ENCODE results near the gene HIRA. TPM values are rescaled to one million over a fixed set of nuclear protein-coding genes. Genes with fewer than 3 reads are reported as not detected.
"Not testable (repeated sequence)": the region's sequence is repeated elsewhere in the genome, so short reads cannot be mapped to it uniquely, and the experiment has no call there.

The HIRA gene
- total RNA-seq, 4 donors from 2014 or later = 18.8 to 31.6 (median 24.7) TPM

- Histone ChIP-seq H3K36me3 (peaks cover 0 to 100% (median 2%) of the 10 kb centered on the region in 3 donors), H3K4me1 (no peaks in the 10 kb centered on the region), H3K27me3 (no peaks in the 10 kb centered on the region), H3K9me3 (peaks cover 0 to 70% (median 18%) of the 10 kb centered on the region in 4 donors), H3K4me3 (no peak overlapping the region), H3K27ac (no peak overlapping the region)
- no peak for DNase-seq (ENCODE audit: low spot score in 2 of 2)
- WGBS, 2 donors = 93 to 96% methylated on average over 7 of the region's 7 CpGs
- TF ChIP-seq CTCF (IDR thresholded peaks at IDR 0.05) (no peak), POLR2A (IDR thresholded peaks at IDR 0.05) (no peak), EP300 (IDR thresholded peaks at IDR 0.05) (no peak)
Observed at GRCh38 chr22:19336133-19337075, 95.1 kb downstream of the HIRA start.

GRCh38 chr22:19331975-19332374, 99.6 kb downstream of the HIRA start:
- DNase-seq (ENCODE audit: low spot score in 2 of 2) = no peak
- H3K36me3 ChIP-seq = peaks cover 2 to 98% (median 22%) of the 10 kb centered on the region in 3 donors
- TF ChIP-seq POLR2A (IDR thresholded peaks at IDR 0.05) = no peak
- no peak for TF ChIP-seq EP300 (IDR thresholded peaks at IDR 0.05)
- TF ChIP-seq CTCF (IDR thresholded peaks at IDR 0.05) = no peak
- no peaks in the 10 kb centered on the region for H3K4me1 ChIP-seq
- no peaks in the 10 kb centered on the region for H3K27me3 ChIP-seq
- H3K9me3 ChIP-seq = peaks cover 0 to 48% (median 11%) of the 10 kb centered on the region in 4 donors
- WGBS, 2 donors = 97 to 99% methylated on average over 5 of the region's 5 CpGs
- H3K4me3 ChIP-seq = no peak overlapping the region
- no peak overlapping the region for H3K27ac ChIP-seq

- Histone ChIP-seq H3K27ac (no peak overlapping the region), H3K9me3 (peaks cover 0 to 48% (median 9%) of the 10 kb centered on the region in 4 donors), H3K36me3 (peaks cover 2 to 93% (median 22%) of the 10 kb centered on the region in 3 donors), H3K27me3 (no peaks in the 10 kb centered on the region), H3K4me1 (no peaks in the 10 kb centered on the region), H3K4me3 (no peak overlapping the region)
- TF ChIP-seq CTCF (IDR thresholded peaks at IDR 0.05) = no peak
- TF ChIP-seq POLR2A (IDR thresholded peaks at IDR 0.05) = no peak
- no peak for TF ChIP-seq EP300 (IDR thresholded peaks at IDR 0.05)
- WGBS, 2 donors = 95 to 97% methylated on average over 6 to 7 of the region's 7 CpGs
- no peak for DNase-seq (ENCODE audit: low spot score in 2 of 2)
Observed at GRCh38 chr22:19331474-19331873, 100.1 kb downstream of the HIRA start.

- Histone ChIP-seq H3K27ac (no peak overlapping the region), H3K4me3 (no peak overlapping the region), H3K36me3 (peaks cover 2 to 88% (median 22%) of the 10 kb centered on the region in 3 donors), H3K27me3 (no peaks in the 10 kb centered on the region), H3K9me3 (peaks cover 0 to 49% (median 9%) of the 10 kb centered on the region in 4 donors), H3K4me1 (no peaks in the 10 kb centered on the region)
- no peak for DNase-seq (ENCODE audit: low spot score in 2 of 2)
- 94 to 96% methylated on average over 7 to 13 of the region's 13 CpGs for WGBS, 2 donors
- TF ChIP-seq EP300 (IDR thresholded peaks at IDR 0.05) (no peak), CTCF (IDR thresholded peaks at IDR 0.05) (no peak), POLR2A (IDR thresholded peaks at IDR 0.05) (no peak)
Observed at GRCh38 chr22:19330865-19331418, 100.6 kb downstream of the HIRA start.

GRCh38 chr22:19330205-19330604, 101.3 kb downstream of the HIRA start:
- not testable (repeated sequence) for H3K4me1 ChIP-seq; DNase-seq (ENCODE audit: low spot score in 2 of 2); H3K27ac ChIP-seq; H3K27me3 ChIP-seq; H3K4me3 ChIP-seq
- WGBS, 2 donors = 86 to 87% methylated on average over 5 of the region's 5 CpGs
- H3K36me3 ChIP-seq = peaks cover 2 to 80% (median 22%) of the 10 kb centered on the region in 3 donors
- H3K9me3 ChIP-seq = peaks cover 0 to 49% (median 6%) of the 10 kb centered on the region in 4 donors
